Tongue (tissue), 2 donors: Measurements from ENCODE around the gene ETF1. TPM values are rescaled to one million over a fixed set of nuclear protein-coding genes. Genes with fewer than 3 reads are reported as not detected.

Experiments used
- DNase-seq: peaks from one replicate; pipeline ENCODE4 v3.0.0-alpha.2; 2015
- total RNA-seq: library from RNA; depleted of rRNA; stranded (reverse); fragments of >200 nt; gene quantifications from one replicate; pipeline ENCODE4 v1.2.3, GENCODE V29; 2014

ETF1 gene
- total RNA-seq = 57.7 TPM

- peak; percentile 100 for DNase-seq
Measured at GRCh38 chr5:138542956-138543729, at the start of gene ETF1. TSS of gene ETF1 (minus strand) at chr5:138543236. CDS start at chr5:138542918, 318 bp downstream.

- no peak for DNase-seq
Measured at GRCh38 chr5:138588013-138588788, 45.2 kb upstream of the ETF1 start.

GRCh38 chr5:138585157-138585556, 42.1 kb upstream of the ETF1 start:
- no peak for DNase-seq

GRCh38 chr5:138583984-138584637, 41.1 kb upstream of the ETF1 start:
- no peak for DNase-seq

GRCh38 chr5:138582959-138583358, 39.9 kb upstream of the ETF1 start:
- DNase-seq = no peak

GRCh38 chr5:138580777-138581176, 37.7 kb upstream of the ETF1 start:
- DNase-seq = no peak

GRCh38 chr5:138580001-138580400, 37.0 kb upstream of the ETF1 start:
- DNase-seq = no peak

GRCh38 chr5:138579517-138579863, 36.5 kb upstream of the ETF1 start:
- DNase-seq = no peak

GRCh38 chr5:138577452-138577851, 34.4 kb upstream of the ETF1 start:
- DNase-seq = no peak

- DNase-seq = peak; percentile 100
Measured at GRCh38 chr5:138575194-138576015, 32.4 kb upstream of the ETF1 start, which contains the start of gene HSPA9. TSS of gene HSPA9 (minus strand) at chr5:138575401. CDS start at chr5:138575318, 83 bp downstream.

GRCh38 chr5:138574744-138575193, 31.7 kb upstream of the ETF1 start:
- DNase-seq = no peak

- no peak for DNase-seq
Measured at GRCh38 chr5:138573949-138574670, 31.1 kb upstream of the ETF1 start.

GRCh38 chr5:138573223-138573622, 30.2 kb upstream of the ETF1 start:
- no peak for DNase-seq

GRCh38 chr5:138570871-138571270, 27.8 kb upstream of the ETF1 start:
- no peak for DNase-seq

- DNase-seq = no peak
Measured at GRCh38 chr5:138569782-138570181, 26.7 kb upstream of the ETF1 start.

GRCh38 chr5:138568061-138568824, 25.2 kb upstream of the ETF1 start:
- DNase-seq = no peak

GRCh38 chr5:138566792-138567191, 23.8 kb upstream of the ETF1 start:
- DNase-seq = no peak

GRCh38 chr5:138565100-138565821, 22.2 kb upstream of the ETF1 start:
- DNase-seq = no peak

- no peak for DNase-seq
Measured at GRCh38 chr5:138564242-138564641, 21.2 kb upstream of the ETF1 start.
